ENCODE data around the gene DBH. TPM values are rescaled to one million over a fixed set of nuclear protein-coding genes. Genes with fewer than 3 reads are reported as not detected.
"Not testable (repeated sequence)": the region's sequence is repeated elsewhere in the genome, so short reads cannot be mapped to it uniquely, and the experiment has no call there.

DBH gene
- total RNA-seq, 1 experiment from 2014 or later = not detected

DNA sequence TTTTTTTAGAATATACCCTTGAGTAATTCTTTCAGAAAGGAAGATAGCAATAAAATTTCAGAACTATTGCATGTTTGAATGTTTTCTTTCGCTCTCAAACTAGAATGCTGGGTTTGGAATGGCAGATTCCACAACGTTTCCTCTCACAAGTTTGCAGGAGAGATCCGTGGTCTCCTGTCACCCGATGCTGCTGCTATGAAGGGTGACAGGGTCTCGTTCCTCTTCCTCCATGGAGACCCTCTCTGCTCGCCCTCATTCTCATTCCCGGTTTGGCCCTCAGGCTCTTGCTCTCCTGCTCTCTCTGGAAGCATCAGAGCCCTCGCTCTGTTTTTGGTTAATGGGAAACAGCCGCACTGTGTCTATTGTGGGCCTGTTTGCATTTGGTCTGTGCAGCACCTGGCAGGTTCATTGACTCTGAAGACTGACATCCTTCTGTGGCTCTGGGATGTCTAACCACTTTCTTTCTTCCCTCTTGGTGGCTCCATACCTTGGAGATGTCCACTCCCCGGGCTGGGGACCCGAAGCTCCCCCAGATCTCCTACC is 14.4 kb upstream of the DBH start:
- no peak for DNase-seq (ENCODE audit: low read depth)

DNA sequence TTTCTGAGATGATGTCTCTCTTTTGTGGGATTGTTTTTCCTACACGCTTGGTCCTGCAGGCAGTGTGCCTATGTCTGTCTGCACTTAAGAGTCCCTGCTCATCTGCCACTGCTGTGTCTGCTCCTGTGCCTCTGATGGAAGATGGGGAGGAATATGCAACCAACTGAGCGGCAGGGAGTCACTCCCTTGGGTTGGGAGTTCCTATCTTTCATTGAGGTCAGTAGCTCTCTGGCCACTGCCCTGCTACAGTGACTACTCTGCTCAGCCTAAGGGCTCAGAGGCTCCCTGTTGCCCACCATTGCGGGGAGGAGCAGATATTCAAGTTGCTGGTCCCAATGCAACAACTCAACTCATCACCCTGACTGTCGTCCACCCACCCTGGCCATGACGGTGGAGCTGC is 13.6 kb upstream of the DBH start:
- no peak for DNase-seq (ENCODE audit: low read depth)

- DNase-seq (ENCODE audit: low read depth) = not testable (repeated sequence)
These were observed 10.2 kb upstream of the DBH start for GRCh38 chr9:133626008-133626407.

DNA sequence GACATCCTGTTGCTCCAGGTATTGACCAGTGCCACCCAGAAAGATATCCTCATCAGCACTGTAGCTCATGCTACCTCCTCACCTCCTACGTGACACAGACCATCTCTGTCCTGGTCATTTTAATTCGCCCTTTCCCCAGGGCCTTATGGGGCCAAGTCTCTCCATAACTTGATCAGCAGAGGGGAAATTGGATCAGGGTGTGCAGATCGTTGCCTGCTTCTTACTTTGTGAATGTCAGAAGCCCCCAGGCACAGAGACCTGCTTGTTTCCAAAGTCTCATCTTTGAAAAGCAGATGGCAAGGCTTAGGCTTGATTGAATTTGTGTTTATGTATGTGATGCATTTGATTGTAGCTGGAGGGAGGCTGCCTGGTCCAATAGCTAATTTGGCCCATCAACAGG is 8.8 kb upstream of the DBH start:
- no peak for DNase-seq (ENCODE audit: low read depth)

DNA sequence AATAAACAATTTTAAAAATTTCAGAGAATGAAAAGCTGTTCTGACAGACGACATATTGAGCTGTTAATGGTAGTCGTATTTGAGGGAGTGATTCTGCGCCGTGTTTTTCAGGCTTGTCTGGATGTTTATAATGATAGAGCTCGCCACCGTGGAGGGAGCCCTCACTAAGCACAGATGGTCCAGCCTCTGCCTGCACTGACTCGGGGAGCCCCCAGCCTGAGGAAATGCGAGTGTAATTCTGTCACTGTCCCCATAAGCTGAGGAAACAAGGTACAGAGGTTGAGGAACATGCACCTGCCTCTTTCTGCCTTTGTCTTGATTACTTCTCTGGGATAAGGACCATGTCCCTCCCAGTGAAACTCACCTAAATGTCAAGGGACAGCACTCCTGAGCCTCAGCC is 7.4 kb upstream of the DBH start:
- DNase-seq (ENCODE audit: low read depth) = no peak

GRCh38 chr9:133629221-133630110 is 6.7 kb upstream of the DBH start:
- no peak for DNase-seq (ENCODE audit: low read depth)

DNA sequence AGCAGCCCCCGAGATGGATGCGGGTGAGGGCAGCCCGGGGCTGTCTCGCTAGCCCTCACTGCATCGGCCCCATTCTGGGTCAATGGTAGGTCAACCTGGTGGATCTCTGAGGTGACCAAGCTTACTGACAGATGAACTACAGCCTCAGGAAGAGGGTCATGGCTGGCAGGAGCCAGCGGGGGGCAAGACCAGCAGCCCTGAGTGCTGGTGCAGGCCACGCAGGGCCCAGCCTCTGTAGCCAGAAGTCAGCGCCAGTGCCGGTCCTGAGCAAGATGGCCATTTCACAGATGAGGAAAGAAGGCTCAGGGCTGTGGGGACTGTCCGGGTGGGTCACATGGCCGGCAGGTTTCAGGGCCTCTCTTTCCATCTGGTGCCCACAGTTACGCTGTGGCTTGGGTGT is 5.1 kb upstream of the DBH start:
- DNase-seq (ENCODE audit: low read depth) = no peak

DNA sequence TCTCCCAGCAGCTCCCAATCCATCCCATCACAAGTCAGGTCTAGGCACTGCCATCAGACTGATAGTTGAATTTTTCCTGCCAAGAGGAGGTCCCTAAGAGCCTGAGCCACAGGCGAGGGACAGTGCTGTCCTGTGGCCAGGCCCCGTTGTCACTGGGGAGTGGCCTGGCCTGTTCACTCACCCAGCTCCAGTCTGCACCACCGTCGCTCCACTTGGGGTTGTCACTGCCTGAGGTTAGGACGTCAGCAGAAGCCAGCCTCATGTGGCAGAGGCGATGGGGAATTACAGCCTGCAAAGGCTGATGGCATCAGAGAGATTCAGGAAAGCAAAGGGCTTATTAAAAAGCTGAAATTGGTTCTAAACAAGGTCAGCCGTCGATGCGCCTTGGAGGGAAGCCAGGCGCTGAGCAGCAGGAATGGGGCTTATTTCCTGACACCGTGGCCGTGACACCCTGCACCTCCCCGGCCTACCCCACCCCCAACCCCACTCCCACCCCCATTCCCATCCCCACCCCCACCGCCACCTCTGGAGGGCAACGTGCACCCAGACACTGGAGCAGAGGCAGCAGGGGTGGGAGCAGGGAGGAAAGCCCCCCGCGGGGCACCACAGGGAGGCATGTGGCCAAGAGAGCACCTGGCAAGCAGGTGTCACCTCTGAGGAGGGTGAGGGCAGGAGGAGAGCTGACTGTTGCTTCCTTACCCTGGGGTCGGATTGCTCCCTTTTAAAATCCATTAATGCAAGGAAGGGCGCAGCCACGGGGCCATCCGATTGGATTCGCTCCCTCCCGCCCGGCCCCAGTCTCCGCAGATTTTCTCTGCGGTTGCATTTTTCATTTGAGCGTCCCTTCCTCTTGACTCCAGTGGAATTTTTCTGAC is 3.1 kb upstream of the DBH start:
- DNase-seq (ENCODE audit: low read depth) = no peak

DNA sequence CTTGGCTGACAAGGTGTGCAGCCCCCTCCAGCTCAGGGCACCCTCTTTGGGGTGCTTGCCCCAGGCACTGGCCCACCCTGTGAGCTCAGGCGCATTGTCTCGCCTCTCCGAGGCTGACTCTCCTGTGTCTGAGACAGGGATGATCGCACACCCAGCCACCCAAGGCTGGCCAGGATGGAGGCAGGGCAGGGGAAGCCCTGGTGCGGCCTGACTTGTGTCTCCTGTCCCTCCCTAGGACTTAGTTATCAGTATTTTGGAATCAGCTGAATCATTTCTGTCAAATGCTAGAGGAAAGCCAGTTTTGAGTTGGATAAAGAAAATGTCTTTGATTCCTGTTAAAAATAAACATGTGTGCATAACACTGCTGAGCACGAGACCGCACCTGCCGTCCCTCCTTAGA is 2.5 kb upstream of the DBH start:
- no peak for DNase-seq (ENCODE audit: low read depth)

- no peak for DNase-seq (ENCODE audit: low read depth)
These were observed 2.0 kb upstream of the DBH start for GRCh38 chr9:133634081-133634691.

GRCh38 chr9:133635098-133635497 is 1.1 kb upstream of the DBH start:
- no peak for DNase-seq (ENCODE audit: low read depth)

GRCh38 chr9:133636902-133637301 is 739 bp downstream of the DBH start:
- no peak for DNase-seq (ENCODE audit: low read depth)

DNA sequence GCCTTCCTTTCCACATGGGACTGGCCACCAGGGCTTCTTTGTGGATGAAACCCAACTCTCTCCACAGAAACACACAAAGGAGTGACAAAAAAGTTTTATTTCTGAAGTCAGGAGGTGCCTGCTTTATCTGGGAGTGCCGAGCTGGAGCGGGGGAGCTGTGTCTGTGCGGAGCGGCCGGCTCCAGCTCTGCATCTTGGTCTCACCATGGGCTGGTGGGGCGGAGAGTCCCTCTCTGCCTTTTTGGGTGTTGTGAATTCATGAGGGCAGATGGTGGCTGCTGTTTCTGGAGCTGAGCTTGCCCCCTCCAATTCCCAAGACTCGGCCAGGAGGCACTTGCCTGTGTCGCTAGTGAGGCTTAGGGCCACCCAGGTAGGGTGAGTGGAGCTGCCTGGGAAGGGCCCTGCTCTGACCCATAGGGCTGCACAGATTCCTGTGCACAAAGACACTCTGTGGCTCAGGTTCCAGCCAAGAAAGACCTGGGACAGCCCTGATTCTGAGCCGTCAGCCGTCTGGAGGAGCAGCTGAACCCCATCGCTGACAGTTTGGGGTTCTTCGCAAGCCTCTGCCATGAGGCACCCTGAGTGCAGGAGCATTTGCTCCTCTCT is 1.4 kb downstream of the DBH start:
- DNase-seq (ENCODE audit: low read depth) = no peak

- DNase-seq (ENCODE audit: low read depth) = no peak
These were observed 1.9 kb downstream of the DBH start for GRCh38 chr9:133638076-133638475.

- DNase-seq (ENCODE audit: low read depth) = no peak
These were observed 2.5 kb downstream of the DBH start for GRCh38 chr9:133638711-133639110.

GRCh38 chr9:133639613-133640012 is 3.5 kb downstream of the DBH start:
- DNase-seq (ENCODE audit: low read depth) = no peak

DNA sequence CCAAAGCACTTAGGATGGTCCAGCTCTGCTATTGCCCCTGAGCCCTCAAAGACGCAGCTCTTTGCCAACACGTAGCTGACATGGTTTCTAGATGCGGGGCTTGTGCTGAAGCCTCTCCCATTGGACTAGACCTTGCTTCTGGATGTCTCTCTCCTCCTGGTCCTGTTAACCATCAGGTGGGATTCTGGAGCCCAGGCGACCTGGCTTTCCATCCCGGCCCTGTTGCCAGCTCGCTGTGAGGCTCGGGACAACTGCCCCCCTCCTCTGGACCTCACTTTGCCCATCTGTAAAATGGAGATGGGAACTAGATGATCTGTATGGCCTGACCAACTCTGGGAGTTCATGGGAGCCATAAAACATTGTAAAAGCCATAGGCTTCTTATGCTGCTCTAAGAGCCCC is 4.0 kb downstream of the DBH start:
- DNase-seq (ENCODE audit: low read depth) = no peak

- DNase-seq (ENCODE audit: low read depth) = no peak
These were observed 4.6 kb downstream of the DBH start for GRCh38 chr9:133640580-133641395.

- no peak for DNase-seq (ENCODE audit: low read depth)
These were observed 5.2 kb downstream of the DBH start for GRCh38 chr9:133641396-133641655.

- DNase-seq (ENCODE audit: low read depth) = no peak
These were observed 5.9 kb downstream of the DBH start for GRCh38 chr9:133641861-133642595.
